ENCODE results near the gene RABL6.

GRCh38 chr9:136849960-136850865, 42.5 kb downstream of the RABL6 start:
- no peak for TF ChIP-seq POLR2A (IDR thresholded peaks at IDR 0.05)
- TF ChIP-seq, protein P1, sequence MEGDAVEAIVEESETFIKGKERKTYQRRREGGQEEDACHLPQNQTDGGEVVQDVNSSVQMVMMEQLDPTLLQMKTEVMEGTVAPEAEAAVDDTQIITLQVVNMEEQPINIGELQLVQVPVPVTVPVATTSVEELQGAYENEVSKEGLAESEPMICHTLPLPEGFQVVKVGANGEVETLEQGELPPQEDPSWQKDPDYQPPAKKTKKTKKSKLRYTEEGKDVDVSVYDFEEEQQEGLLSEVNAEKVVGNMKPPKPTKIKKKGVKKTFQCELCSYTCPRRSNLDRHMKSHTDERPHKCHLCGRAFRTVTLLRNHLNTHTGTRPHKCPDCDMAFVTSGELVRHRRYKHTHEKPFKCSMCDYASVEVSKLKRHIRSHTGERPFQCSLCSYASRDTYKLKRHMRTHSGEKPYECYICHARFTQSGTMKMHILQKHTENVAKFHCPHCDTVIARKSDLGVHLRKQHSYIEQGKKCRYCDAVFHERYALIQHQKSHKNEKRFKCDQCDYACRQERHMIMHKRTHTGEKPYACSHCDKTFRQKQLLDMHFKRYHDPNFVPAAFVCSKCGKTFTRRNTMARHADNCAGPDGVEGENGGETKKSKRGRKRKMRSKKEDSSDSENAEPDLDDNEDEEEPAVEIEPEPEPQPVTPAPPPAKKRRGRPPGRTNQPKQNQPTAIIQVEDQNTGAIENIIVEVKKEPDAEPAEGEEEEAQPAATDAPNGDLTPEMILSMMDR (IDR thresholded peaks at IDR 0.05): no peak

Measured in body of pancreas (tissue), 4 donors.